ENCODE measurements around the gene PDAP1. TPM values are rescaled to one million over a fixed set of nuclear protein-coding genes. Genes with fewer than 3 reads are reported as not detected.

The PDAP1 gene
- total and polyA plus RNA-seq, 2 donors from 2014 or later, result 84.7 to 119 TPM

DNA sequence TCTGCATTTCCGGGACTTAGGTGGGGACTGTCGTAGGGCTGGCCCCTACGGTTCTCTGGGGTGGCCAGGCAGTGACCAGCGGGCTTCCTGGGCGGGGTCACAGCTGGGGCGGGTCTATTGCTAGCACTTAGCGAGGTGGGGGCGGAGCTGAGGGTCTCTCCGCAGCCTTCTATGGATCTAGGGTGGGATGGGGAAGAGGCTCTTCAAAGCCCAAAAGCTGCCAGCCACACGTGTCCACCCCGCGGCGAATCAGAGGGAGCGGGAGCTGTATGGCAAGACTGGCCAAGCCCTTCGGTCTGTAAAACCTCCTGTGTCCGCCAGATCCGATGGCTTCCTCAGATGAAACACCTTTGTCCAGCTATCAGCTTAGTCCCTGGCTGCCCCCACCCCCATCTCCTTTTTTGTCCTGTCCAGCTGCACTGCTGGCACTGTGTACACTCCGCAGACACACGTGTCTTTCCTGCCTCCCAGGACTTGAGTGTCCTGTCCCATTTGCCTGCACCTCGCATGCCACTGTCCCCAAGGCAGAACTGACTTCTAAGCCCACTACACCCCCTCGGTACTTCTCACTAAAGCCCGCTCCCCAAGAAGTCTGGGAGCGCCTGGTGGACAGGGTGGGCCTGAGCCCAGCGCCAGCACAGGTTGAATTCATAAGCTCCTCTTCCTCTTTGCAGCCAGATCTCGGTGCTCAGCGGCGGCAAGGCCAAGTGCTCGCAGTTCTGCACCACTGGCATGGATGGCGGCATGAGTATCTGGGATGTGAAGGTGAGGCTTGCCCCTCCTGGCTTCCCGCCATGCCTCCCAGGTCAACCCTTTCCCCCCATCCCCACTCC lies 14.8 kb downstream of the PDAP1 start:
- H3K9me3 ChIP-seq (ENCODE audit: control insufficient read depth in 2 of 3, insufficient read depth in 1 of 3, low read length in 3 of 3), result no peaks in the 10 kb centered on the region
- H3K27me3 ChIP-seq (ENCODE audit: control insufficient read depth, insufficient read depth, low read length), result no peaks in the 10 kb centered on the region
- no peak for TF ChIP-seq CTCF (IDR thresholded peaks at IDR 0.05; ENCODE audit: borderline replicate concordance, extremely low read depth, insufficient read depth)
- H3K9ac ChIP-seq (ENCODE audit: low read length in 3 of 3), result peak overlapping the region in 2 of 3 donors; percentile 67 to 71
- FAIRE-seq, result no peak
- H3K27ac ChIP-seq (ENCODE audit: low read depth in 2 of 2, low read length in 2 of 2), result peak overlapping the region in 1 of 2 donors; percentile 67
- peak; percentile 78 to 90 (median 85) for DNase-seq
- peak overlapping the region; percentile 73 to 87 (median 75) for H3K4me3 ChIP-seq (ENCODE audit: low read length in 3 of 3)
- peaks cover 0 to 18% (median 9%) of the 10 kb centered on the region in 3 donors for H3K36me3 ChIP-seq (ENCODE audit: control insufficient read depth in 2 of 3, insufficient read depth in 3 of 3, low read length in 3 of 3)
- intact Hi-C loops (cut with DNase I), result no loop called here
- peaks cover 0 to 6% (median 0%) of the 10 kb centered on the region in 3 donors for H3K4me1 ChIP-seq (ENCODE audit: control insufficient read depth in 2 of 3, insufficient read depth in 2 of 3, low read depth in 1 of 3, low read length in 3 of 3)

GRCh38 chr7:99392659-99393354 lies 15.6 kb downstream of the PDAP1 start:
- FAIRE-seq (no peak), DNase-seq (peak; percentile 79 to 94 (median 87))
- Histone ChIP-seq H3K27ac (ENCODE audit: low read depth in 2 of 2, low read length in 2 of 2) (peak overlapping the region; percentile 16 to 67), H3K4me3 (ENCODE audit: low read length in 3 of 3) (peak overlapping the region; percentile 73 to 87 (median 75)), H3K27me3 (ENCODE audit: control insufficient read depth, insufficient read depth, low read length) (no peaks in the 10 kb centered on the region), H3K9ac (ENCODE audit: low read length in 3 of 3) (peak overlapping the region in 2 of 3 donors; percentile 67 to 71), H3K36me3 (ENCODE audit: control insufficient read depth in 2 of 3, insufficient read depth in 3 of 3, low read length in 3 of 3) (peaks cover 0 to 17% (median 9%) of the 10 kb centered on the region in 3 donors), H3K9me3 (ENCODE audit: control insufficient read depth in 2 of 3, insufficient read depth in 1 of 3, low read length in 3 of 3) (no peaks in the 10 kb centered on the region), H3K4me1 (ENCODE audit: control insufficient read depth in 2 of 3, insufficient read depth in 2 of 3, low read depth in 1 of 3, low read length in 3 of 3) (peaks cover 0 to 6% (median 0%) of the 10 kb centered on the region in 3 donors)
- intact Hi-C loops (cut with DNase I), result no loop called here
- no peak for TF ChIP-seq CTCF (IDR thresholded peaks at IDR 0.05; ENCODE audit: borderline replicate concordance, extremely low read depth, insufficient read depth)

GRCh38 chr7:99392046-99392445 lies 16.4 kb downstream of the PDAP1 start:
- H3K9me3 ChIP-seq (ENCODE audit: control insufficient read depth in 2 of 3, insufficient read depth in 1 of 3, low read length in 3 of 3), result no peaks in the 10 kb centered on the region
- peaks cover 0 to 6% (median 0%) of the 10 kb centered on the region in 3 donors for H3K4me1 ChIP-seq (ENCODE audit: control insufficient read depth in 2 of 3, insufficient read depth in 2 of 3, low read depth in 1 of 3, low read length in 3 of 3)
- peak in 1 of 5 donors; percentile 62 for DNase-seq
- intact Hi-C loops (cut with DNase I), result no loop called here
- no peaks in the 10 kb centered on the region for H3K27me3 ChIP-seq (ENCODE audit: control insufficient read depth, insufficient read depth, low read length)
- no peak overlapping the region for H3K9ac ChIP-seq (ENCODE audit: low read length in 3 of 3)
- peaks cover 0 to 10% (median 4%) of the 10 kb centered on the region in 3 donors for H3K36me3 ChIP-seq (ENCODE audit: control insufficient read depth in 2 of 3, insufficient read depth in 3 of 3, low read length in 3 of 3)
- FAIRE-seq, result no peak
- H3K4me3 ChIP-seq (ENCODE audit: low read length in 3 of 3), result peak overlapping the region in 1 of 3 donors; percentile 75
- TF ChIP-seq CTCF (IDR thresholded peaks at IDR 0.05; ENCODE audit: borderline replicate concordance, extremely low read depth, insufficient read depth), result no peak
- no peak overlapping the region for H3K27ac ChIP-seq (ENCODE audit: low read depth in 2 of 2, low read length in 2 of 2)

All from kidney (tissue), 14 donors.